ENCODE results near the gene PPP6R3. TPM values are rescaled to one million over a fixed set of nuclear protein-coding genes. Genes with fewer than 3 reads are reported as not detected.

The PPP6R3 gene
- total and polyA plus RNA-seq, 5 donors = 22.1 to 101 (median 89.7) TPM

DNA sequence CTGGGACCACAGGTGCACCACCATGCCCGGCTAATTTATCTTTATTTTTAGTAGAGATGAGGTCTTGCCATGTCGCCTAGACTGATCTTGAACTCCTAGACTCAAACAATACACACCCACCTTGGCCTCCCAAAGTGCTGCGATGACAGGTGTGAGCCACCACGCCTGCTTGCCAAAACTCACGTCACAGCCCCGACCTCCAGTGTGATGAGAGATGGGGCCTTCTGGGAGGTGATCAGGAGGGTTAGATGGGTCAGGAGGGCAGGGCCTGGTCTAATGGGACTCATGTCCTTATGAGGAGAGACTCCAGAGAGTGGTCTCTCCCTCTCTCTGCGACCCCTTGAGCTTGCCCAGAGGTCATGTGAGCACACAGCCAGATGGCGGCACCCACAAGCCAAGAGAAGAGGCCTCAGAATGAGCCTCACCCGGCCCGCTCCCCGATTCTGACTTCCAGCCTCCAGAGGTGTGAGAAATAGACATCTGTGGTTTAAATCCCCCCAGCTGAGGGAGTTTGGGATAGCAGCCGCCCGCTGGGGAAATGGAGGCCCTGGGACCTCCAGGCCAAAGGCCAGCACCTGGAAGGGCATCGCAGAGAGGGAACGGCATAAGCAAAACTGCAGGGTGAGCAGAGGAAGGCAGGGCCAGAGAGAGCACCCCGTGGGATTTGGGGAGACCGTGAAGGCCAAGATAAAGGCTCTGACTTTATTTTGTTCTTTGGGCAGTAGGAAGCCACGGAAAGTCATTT is 199.7 kb downstream of the PPP6R3 start:
- no peak for ATAC-seq
- no peak overlapping the region for H3K4me3 ChIP-seq (ENCODE audit: low read length)
- DNase-seq = no peak
- H3K27ac ChIP-seq (ENCODE audit: low read length) = no peak overlapping the region
- no peaks in the 10 kb centered on the region for H3K27me3 ChIP-seq (ENCODE audit: control insufficient read depth, insufficient read depth)
- H3K4me1 ChIP-seq (ENCODE audit: control insufficient read depth, insufficient read depth, low read length) = no peaks in the 10 kb centered on the region
- intact Hi-C loops (cut with DNase I) = no loop called here
- 93% methylated on average over 18 of the region's 18 CpGs for WGBS
- H3K9me3 ChIP-seq (ENCODE audit: control insufficient read depth, low read length) = no peaks in the 10 kb centered on the region

DNA sequence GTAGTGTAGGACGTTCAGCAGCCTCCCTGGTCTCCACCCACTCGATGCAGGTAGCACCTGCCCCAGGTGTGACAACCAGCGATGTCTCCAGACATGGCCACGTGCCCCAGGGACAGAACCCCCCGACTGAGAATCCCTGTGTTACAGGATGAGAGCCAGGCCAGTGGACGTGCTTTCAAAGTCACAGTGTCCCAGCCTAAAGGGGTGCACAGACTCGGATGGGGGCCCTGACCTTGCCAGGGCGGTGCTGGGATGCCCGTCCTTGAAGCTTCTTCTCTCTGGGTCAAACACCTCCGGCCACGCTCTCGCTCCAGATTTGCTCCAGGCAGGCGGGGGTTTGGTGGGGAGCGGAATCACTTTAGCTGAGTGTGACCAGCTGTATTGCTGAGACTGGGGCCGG is 200.5 kb downstream of the PPP6R3 start:
- DNase-seq (no peak), ATAC-seq (no peak)
- intact Hi-C loops (cut with DNase I) = no loop called here
- Histone ChIP-seq H3K27ac (ENCODE audit: low read length) (no peak overlapping the region), H3K4me1 (ENCODE audit: control insufficient read depth, insufficient read depth, low read length) (no peaks in the 10 kb centered on the region), H3K4me3 (ENCODE audit: low read length) (no peak overlapping the region), H3K27me3 (ENCODE audit: control insufficient read depth, insufficient read depth) (no peaks in the 10 kb centered on the region), H3K9me3 (ENCODE audit: control insufficient read depth, low read length) (no peaks in the 10 kb centered on the region)
- WGBS = 90% methylated on average over 15 of the region's 15 CpGs

DNA sequence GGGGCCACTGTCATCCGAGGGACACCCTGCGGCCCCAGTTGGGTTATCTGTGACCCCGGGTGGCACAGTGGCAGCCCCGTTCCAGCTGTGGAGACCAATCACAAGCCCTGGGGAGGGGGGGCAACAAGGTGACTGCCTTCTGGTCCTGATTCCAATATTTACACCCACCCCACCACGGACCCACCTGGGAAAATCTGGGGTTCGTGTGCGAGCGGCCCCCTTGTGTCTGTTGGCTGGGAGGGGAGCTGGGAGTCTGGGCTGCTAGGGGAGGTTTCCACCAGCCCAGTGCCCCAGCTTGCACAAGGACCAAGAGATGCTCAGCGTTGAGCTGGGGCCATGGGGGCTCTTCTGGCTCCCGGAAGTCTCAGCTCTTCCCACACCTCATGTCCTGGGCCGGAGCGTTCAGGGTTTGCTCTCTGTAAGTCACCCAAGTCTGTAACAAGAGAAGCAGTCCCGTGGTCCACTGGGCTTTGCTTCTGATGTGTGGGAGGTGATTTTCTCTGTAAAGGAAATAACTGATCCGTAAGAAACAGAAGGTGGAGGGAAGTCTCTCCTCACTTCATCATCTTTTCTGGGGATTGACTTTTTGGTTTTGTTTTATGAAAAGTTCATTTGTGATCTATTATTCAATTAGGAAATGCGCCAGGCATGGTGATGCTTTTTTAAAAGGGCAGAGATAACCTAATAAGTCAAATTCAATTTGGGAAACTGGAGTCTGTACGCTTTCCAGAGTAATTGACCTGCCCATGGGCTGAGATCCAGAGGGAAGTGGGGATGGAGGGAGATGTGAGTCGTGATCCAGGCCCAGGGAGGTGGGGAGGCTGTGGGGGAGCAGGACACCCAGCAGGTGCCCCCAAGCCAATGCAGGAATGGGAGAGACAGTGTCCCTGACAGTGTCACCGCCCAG is 201.4 kb downstream of the PPP6R3 start:
- no peaks in the 10 kb centered on the region for H3K4me1 ChIP-seq (ENCODE audit: control insufficient read depth, insufficient read depth, low read length)
- WGBS = 79% methylated on average over 18 of the region's 18 CpGs
- DNase-seq (no peak), ATAC-seq (no peak)
- no peak overlapping the region for H3K27ac ChIP-seq (ENCODE audit: low read length)
- intact Hi-C loops (cut with DNase I) = no loop called here
- H3K27me3 ChIP-seq (ENCODE audit: control insufficient read depth, insufficient read depth) = no peaks in the 10 kb centered on the region
- H3K9me3 ChIP-seq (ENCODE audit: control insufficient read depth, low read length) = no peaks in the 10 kb centered on the region
- H3K4me3 ChIP-seq (ENCODE audit: low read length) = no peak overlapping the region

DNA sequence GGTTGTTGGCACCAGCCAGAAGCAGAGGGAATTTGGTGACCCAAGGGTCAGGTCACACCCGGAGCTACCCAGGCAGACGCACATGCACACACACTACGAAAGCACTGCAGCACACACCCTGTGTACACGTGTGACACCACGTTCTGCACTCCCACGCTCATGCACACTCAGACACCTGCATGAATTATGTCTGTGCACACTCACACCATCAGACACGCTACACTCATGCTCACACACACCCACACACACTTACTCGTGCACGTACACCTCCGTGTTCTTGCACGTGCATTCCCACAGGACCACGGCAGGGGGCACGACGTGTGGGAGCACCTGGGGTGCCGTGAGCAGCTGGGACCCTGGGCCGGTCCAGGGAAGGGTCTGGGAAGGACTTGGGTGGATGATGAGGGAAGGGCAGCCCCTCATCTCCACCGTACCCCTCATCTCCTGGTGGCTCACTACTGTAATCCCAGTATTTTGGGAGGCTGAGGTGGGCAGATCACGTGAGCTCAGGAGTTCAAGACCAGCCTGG is 203.0 kb downstream of the PPP6R3 start:
- no peaks in the 10 kb centered on the region for H3K9me3 ChIP-seq (ENCODE audit: control insufficient read depth, low read length)
- 88% methylated on average over 18 of the region's 18 CpGs for WGBS
- H3K4me3 ChIP-seq (ENCODE audit: low read length) = no peak overlapping the region
- DNase-seq = no peak
- no peaks in the 10 kb centered on the region for H3K27me3 ChIP-seq (ENCODE audit: control insufficient read depth, insufficient read depth)
- no peaks in the 10 kb centered on the region for H3K4me1 ChIP-seq (ENCODE audit: control insufficient read depth, insufficient read depth, low read length)
- intact Hi-C loops (cut with DNase I) = no loop called here
- H3K27ac ChIP-seq (ENCODE audit: low read length) = no peak overlapping the region
- no peak for ATAC-seq

DNA sequence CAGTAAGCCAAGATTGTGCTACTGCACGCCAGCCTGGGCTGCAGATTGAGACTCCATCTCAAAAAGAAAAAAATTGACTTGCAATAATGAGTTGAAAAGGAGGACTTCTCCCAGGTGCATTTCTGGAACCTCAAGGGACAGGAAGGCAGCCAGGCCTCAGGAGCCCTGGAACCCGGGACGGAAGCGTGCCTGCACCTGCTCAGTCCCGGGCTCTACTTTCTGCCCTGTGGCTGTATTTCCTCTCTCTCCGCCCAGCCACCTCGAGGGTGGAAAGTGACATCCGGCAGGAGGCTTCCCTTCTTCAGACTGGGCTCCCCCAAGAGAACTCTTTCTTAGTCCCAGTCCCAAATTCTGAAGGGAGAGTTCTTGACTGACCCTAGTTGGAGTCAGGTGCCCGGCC is 203.6 kb downstream of the PPP6R3 start:
- intact Hi-C loops (cut with DNase I) = no loop called here

DNA sequence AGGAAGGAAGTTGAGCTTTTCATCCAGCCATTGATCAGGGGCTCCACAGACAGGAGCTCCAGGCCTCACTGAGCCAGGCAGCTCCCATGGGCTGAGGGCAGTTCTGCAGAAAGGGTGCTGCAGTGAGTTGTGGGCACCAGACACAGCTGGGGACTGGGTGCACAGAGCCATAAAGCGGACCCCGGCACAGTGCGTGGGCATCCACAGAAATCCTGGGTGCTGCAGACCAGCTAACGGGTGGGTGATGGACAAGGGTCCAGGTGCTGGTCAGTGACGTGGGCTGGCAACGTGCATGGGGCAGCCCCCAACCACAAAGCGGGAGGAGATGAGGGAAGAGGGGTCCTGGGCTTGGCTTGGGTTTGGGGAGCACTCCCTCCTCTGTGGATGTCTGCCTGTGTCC is 204.4 kb downstream of the PPP6R3 start:
- ATAC-seq = no peak
- H3K27me3 ChIP-seq (ENCODE audit: control insufficient read depth, insufficient read depth) = no peaks in the 10 kb centered on the region
- H3K27ac ChIP-seq (ENCODE audit: low read length) = no peak overlapping the region
- no peaks in the 10 kb centered on the region for H3K9me3 ChIP-seq (ENCODE audit: control insufficient read depth, low read length)
- no peaks in the 10 kb centered on the region for H3K4me1 ChIP-seq (ENCODE audit: control insufficient read depth, insufficient read depth, low read length)
- intact Hi-C loops (cut with DNase I) = no loop called here
- H3K4me3 ChIP-seq (ENCODE audit: low read length) = no peak overlapping the region
- DNase-seq = no peak
- 90% methylated on average over 7 of the region's 7 CpGs for WGBS

More for the DNA sequence above, 203.6 kb downstream of the PPP6R3 start:
- H3K4me3 ChIP-seq (ENCODE audit: low read length) = no peak overlapping the region
- 77% methylated on average over 9 of the region's 9 CpGs for WGBS
- no peaks in the 10 kb centered on the region for H3K4me1 ChIP-seq (ENCODE audit: control insufficient read depth, insufficient read depth, low read length)
- no peak for DNase-seq
- no peak overlapping the region for H3K27ac ChIP-seq (ENCODE audit: low read length)
- no peak for ATAC-seq
- no peaks in the 10 kb centered on the region for H3K9me3 ChIP-seq (ENCODE audit: control insufficient read depth, low read length)
- no peaks in the 10 kb centered on the region for H3K27me3 ChIP-seq (ENCODE audit: control insufficient read depth, insufficient read depth)

Other genes with a start within 250 kb of the PPP6R3 start
- gene KMT5B, start 247.5 kb upstream of the PPP6R3 start, total RNA-seq = 10 to 100 TPM; 28.2 to 31.4 (median 30.6) TPM
- gene KMT5B, start 247.5 kb upstream of the PPP6R3 start, polyA plus RNA-seq = 14.2 TPM
- gene C11orf24, start 188.8 kb upstream of the PPP6R3 start, total RNA-seq = 10 to 100 TPM; 18.9 to 40.1 (median 25.3) TPM
- 28.7 TPM for gene C11orf24, start 188.8 kb upstream of the PPP6R3 start, polyA plus RNA-seq
- gene LRP5, start 148.2 kb upstream of the PPP6R3 start, total RNA-seq = 10 to 100 TPM; 61.6 to 88.8 (median 75.4) TPM
- 57.1 TPM for gene LRP5, start 148.2 kb upstream of the PPP6R3 start, polyA plus RNA-seq
- gene GAL, start 223.8 kb downstream of the PPP6R3 start, total RNA-seq = not detected
- gene GAL, start 223.8 kb downstream of the PPP6R3 start, polyA plus RNA-seq = 0.27 TPM